Astrocyte (in vitro differentiated cells and primary cell): Measurements from ENCODE around the gene TSPYL1.

ENCODE experiments used
- CTCF ChIP-seq: IDR thresholded peaks from 2 replicates; pipeline ENCODE4 v1.5.1; 2011; ENCODE audit warnings: low read depth, mild to moderate bottlenecking, inconsistent platforms, low read length, moderate library complexity; ENCODE audit not compliant: insufficient read depth
- EZH2 ChIP-seq: IDR thresholded peaks from 2 replicates; pipeline ENCODE4 v1.6.1; 2012; ENCODE audit warnings: mild to moderate bottlenecking, low read length, inconsistent platforms; ENCODE audit not compliant: insufficient read depth

- TF ChIP-seq CTCF (no peak), EZH2 (no peak)
Measured at GRCh38 chr6:116307001-116307400, 27.3 kb upstream of the TSPYL1 start.
